SK-N-SH (cell line): ENCODE measurements around the gene KCNAB1. TPM values are rescaled to one million over a fixed set of nuclear protein-coding genes. Genes with fewer than 3 reads are reported as not detected.

ENCODE experiments used
- CTCF ChIA-PET: fragments of 300-600, 350-600 bp; formaldehyde crosslinking; extraction: SDS; loops from one replicate; lab custom pipeline; 2021; lab: Yijun Ruan, JAX
- POLR2A ChIA-PET: fragments of 350-600 bp; sonication (Branson Sonifier 250); formaldehyde crosslinking; extraction: SDS; loops from one replicate; lab custom pipeline; 2020; ENCODE audit warnings: antibody characterized with exemption, inconsistent platforms; lab: Yijun Ruan, JAX
- DNase-seq: peaks from one replicate; pipeline ENCODE4 v3.0.0; 2012
- H2AFZ ChIP-seq: fragments of 200-600 bp; sonication (generic); 2 replicates; pipeline ENCODE4 v1.8.1; 2016; ENCODE audit warnings: antibody characterized with exemption, mild to moderate bottlenecking, low read depth
- H3F3A ChIP-seq: fragments of 200-600 bp; sonication (generic); replicated peaks from 2 replicates; pipeline ENCODE3; 2016; ENCODE audit warnings: antibody characterized with exemption, mild to moderate bottlenecking; ENCODE audit not compliant: insufficient read depth
- H3K27ac ChIP-seq, 2 experiments: fragments of 200-500 bp in 1 of 2; fragments of 200-600 bp in 1 of 2; sonication (Bioruptor generic) in 1 of 2; sonication (generic), shearing (Covaris generic) in 1 of 2; 2 replicates each; pipeline versions ENCODE4 v1.5.1 to v1.6.1; 2014 to 2016; ENCODE audit warnings: low read depth in 2 of 2, inconsistent platforms in 1 of 2, low read length in 1 of 2, mild to moderate bottlenecking in 1 of 2, mixed read lengths in 1 of 2
- H3K27me3 ChIP-seq: fragments of 200-600 bp; sonication (generic), shearing (Covaris generic); 2 replicates; pipeline ENCODE4 v1.6.1; 2016; ENCODE audit warnings: mixed run types; ENCODE audit not compliant: insufficient read depth
- H3K36me3 ChIP-seq, 2 experiments: fragments of 200-500 bp in 1 of 2; fragments of 200-600 bp in 1 of 2; sonication (Bioruptor generic) in 1 of 2; sonication (generic) in 1 of 2; replicated peaks in 1 of 2; 2 replicates each; pipeline versions ENCODE3 to v1.5.1; 2014 to 2016; ENCODE audit warnings: low read length in 1 of 2, mild to moderate bottlenecking in 1 of 2; ENCODE audit not compliant: insufficient read depth in 2 of 2, control insufficient read depth in 1 of 2
- H3K4me1 ChIP-seq, 2 experiments: fragments of 200-500 bp in 1 of 2; fragments of 200-600 bp in 1 of 2; sonication (Bioruptor generic) in 1 of 2; sonication (generic), shearing (Covaris generic) in 1 of 2; 2 replicates each; pipeline versions ENCODE4 v1.5.1 to v1.6.1; 2014 to 2016; ENCODE audit warnings: low read depth in 1 of 2, low read length in 1 of 2, mixed run types in 1 of 2; ENCODE audit not compliant: insufficient read depth in 2 of 2, control insufficient read depth in 1 of 2
- H3K4me2 ChIP-seq: fragments of 200-600 bp; sonication (generic), shearing (Covaris generic); 2 replicates; pipeline ENCODE4 v1.6.1; 2017; ENCODE audit warnings: mixed run types
- H3K4me3 ChIP-seq, 2 experiments: fragments of 200-500 bp in 1 of 2; fragments of 200-600 bp in 1 of 2; sonication (Bioruptor generic) in 1 of 2; sonication (generic), shearing (Covaris generic) in 1 of 2; 2 replicates each; pipeline versions ENCODE4 v1.5.1 to v1.8.1; 2014 to 2016; ENCODE audit warnings: low read depth in 2 of 2, inconsistent platforms in 1 of 2, low read length in 1 of 2, mild to moderate bottlenecking in 1 of 2, mixed read lengths in 1 of 2, moderate library complexity in 1 of 2
- H3K79me2 ChIP-seq: fragments of 200-600 bp; sonication (generic); 2 replicates; pipeline ENCODE4 v1.8.1; 2017; ENCODE audit warnings: mild to moderate bottlenecking; ENCODE audit not compliant: insufficient read depth
- H3K9ac ChIP-seq: fragments of 200-600 bp; sonication (generic); 2 replicates; pipeline ENCODE4 v1.6.1; 2017; ENCODE audit warnings: mixed run types
- H3K9me2 ChIP-seq: fragments of 200-600 bp; sonication (generic); 2 replicates; pipeline ENCODE4 v1.6.1; 2017; ENCODE audit warnings: mixed run types
- H3K9me3 ChIP-seq: fragments of 200-600 bp; sonication (generic); 2 replicates; pipeline ENCODE4 v1.6.1; 2017; ENCODE audit warnings: mixed run types, mild to moderate bottlenecking, moderate library complexity
- H4K20me1 ChIP-seq: fragments of 200-600 bp; sonication (generic); 2 replicates; pipeline ENCODE4 v1.6.1; 2017; ENCODE audit warnings: mild to moderate bottlenecking, mixed run types; ENCODE audit not compliant: insufficient read depth
- EP300 ChIP-seq, 2 experiments: IDR thresholded peaks; 2 replicates each; pipeline versions ENCODE4 v1.4.0 to v1.6.1; 2012; ENCODE audit warnings: borderline replicate concordance in 1 of 2, low read depth in 1 of 2, low read length in 1 of 2
- EZH2phosphoT487 ChIP-seq: fragments of 200-600 bp; sonication (generic); IDR thresholded peaks from 2 replicates; pipeline ENCODE4 v1.6.1; 2017; ENCODE audit warnings: low read depth, mixed run types, mild to moderate bottlenecking, antibody characterized with exemption, moderate library complexity, borderline replicate concordance
- FOSL2 ChIP-seq: IDR thresholded peaks from 2 replicates; pipeline ENCODE4 v1.4.0; 2012; ENCODE audit warnings: low read depth, mild to moderate bottlenecking, moderate library complexity, borderline replicate concordance
- GABPA ChIP-seq: IDR thresholded peaks from 2 replicates; pipeline ENCODE4 v1.4.0; 2012; ENCODE audit warnings: low read depth, mild to moderate bottlenecking
- GATA2 ChIP-seq: sonication (generic); formaldehyde crosslinking; IDR thresholded peaks from 2 replicates; pipeline ENCODE4 v1.5.0; 2020; ENCODE audit warnings: mild to moderate bottlenecking, missing genetic modification reagents
- JUND ChIP-seq: IDR thresholded peaks from 2 replicates; pipeline ENCODE4 v1.4.0; 2012
- NFIC ChIP-seq: IDR thresholded peaks from 2 replicates; pipeline ENCODE4 v1.4.0; 2012; ENCODE audit warnings: borderline replicate concordance
- POLR2AphosphoS5 ChIP-seq: IDR thresholded peaks from 2 replicates; pipeline ENCODE4 v1.6.1; 2012; ENCODE audit warnings: low read depth, low read length
- REST ChIP-seq: IDR thresholded peaks from 2 replicates; pipeline ENCODE4 v1.6.1; 2012; ENCODE audit warnings: mild to moderate bottlenecking, low read depth, low read length, moderate library complexity
- SMC3 ChIP-seq: IDR thresholded peaks from 2 replicates; pipeline ENCODE4 v1.6.1; 2012; ENCODE audit warnings: low read depth, low read length, improper control_type of control experiment
- TEAD4 ChIP-seq: IDR thresholded peaks from 2 replicates; pipeline ENCODE4 v1.4.0; 2012; ENCODE audit warnings: mild to moderate bottlenecking, borderline replicate concordance; ENCODE audit not compliant: insufficient read depth
- WGBS: methylation state at CpG from one replicate; pipeline ENCODE4 v1.1.6; 2017; ENCODE audit warnings: low lambda C conversion rate; 5-methylcytosine and 5-hydroxymethylcytosine counted together
- polyA plus RNA-seq, 3 experiments: library from polyadenylated mRNA; depleted of rRNA; stranded (reverse); fragments of >200 nt; gene quantifications; 2 replicates each; pipeline ENCODE4 v1.2.3, GENCODE V29; 2012
- TF ChIP-seq, protein P1 (sequence below): fragments of 150-350 bp; IDR thresholded peaks from 2 replicates; pipeline ENCODE4 v1.6.1; 2017; ENCODE audit warnings: antibody characterized with exemption, low read length, low read depth, borderline replicate concordance

KCNAB1 gene
- polyA plus RNA-seq, 1 of the 3 experiments (the other 2 are of a cell fraction): 82.1 TPM

DNA sequence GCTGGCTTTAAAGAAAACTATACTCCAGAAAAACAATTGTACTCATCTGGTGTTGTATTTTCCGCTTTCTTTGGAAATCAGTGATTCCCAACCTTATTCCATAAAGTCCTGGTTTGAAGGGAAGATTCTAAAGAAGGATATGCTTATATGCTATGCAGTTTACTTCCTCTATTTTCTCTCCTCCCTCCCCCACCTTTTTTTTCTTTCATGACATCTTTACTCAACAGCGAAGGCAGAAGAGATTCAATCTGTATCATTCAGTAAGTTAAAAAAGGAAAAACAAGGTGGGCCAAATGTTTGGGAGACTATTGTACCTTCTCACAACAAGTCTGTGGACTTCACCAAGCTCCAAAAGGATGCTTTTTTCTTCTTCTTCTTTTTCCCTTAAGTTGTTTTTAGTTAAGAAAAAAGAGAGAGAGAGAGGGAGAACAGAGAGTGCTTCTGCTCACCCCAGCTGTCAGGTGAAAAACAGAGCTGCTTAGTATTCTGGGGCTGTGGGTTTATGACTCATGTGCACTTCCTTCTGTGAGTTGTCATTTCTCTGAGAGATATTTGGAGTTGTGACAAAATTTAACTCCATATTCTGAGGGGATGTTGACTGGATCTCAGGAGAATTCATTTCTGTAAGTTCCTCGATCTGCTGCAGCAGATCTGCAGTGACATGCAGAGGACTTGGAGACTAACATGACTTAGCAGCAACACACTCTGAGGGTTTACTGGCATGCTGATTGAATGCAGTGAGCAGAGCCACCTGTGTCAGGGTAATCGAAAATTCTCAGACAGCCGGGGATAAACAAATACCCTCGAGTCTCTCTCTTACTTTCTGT lies 363.8 kb downstream of the KCNAB1 start (continued):
- TF ChIP-seq REST (0 out of 2 replicates have a peak, but pooled peaks have one; percentile 3), SMC3 (no peak), POLR2AphosphoS5 (peak; percentile 90), GABPA (no peak), EP300 (IDR thresholded peaks at IDR 0.05; ENCODE audit: borderline replicate concordance in 1 of 2, low read depth in 1 of 2, low read length in 1 of 2) (peak; percentile 74 to 98)

DNA sequence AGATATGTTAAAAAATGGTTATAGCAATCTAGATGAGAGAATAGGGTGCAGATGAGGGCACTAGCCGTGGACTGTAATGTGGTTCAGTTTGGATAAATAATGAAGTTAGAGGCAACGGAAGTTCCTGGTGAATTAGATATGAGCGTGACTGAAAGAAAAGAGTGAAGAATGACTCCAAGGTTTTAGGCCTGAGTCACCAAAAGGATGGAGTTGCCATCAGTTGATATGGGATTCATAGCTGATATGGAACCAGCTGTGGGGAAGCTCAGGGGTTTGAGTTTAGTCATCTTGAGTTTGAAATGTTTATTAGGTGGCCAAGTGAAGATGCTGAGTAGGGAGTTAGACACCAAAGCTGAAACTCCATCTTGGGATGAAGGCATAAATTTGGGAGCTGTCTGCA lies 368.4 kb downstream of the KCNAB1 start:
- Histone ChIP-seq H4K20me1 (no peaks in the 10 kb centered on the region), H3K9me2 (no peaks in the 10 kb centered on the region), H3K4me1 (peaks cover 3 to 27% of the 10 kb centered on the region in 2 experiments; a peak in 3 of 4 replicates), H3K4me3 (no peak overlapping the region), H3K9me3 (no peaks in the 10 kb centered on the region), H3K27ac (peak overlapping the region; percentile 49 to 85; a peak in 3 of 4 replicates), H3K79me2 (0 out of 2 replicates have a peak, but pooled peaks cover 3% of the 10 kb centered on the region), H3K9ac (no peak overlapping the region), H2AFZ (no peak overlapping the region), H3K27me3 (no peaks in the 10 kb centered on the region), H3K4me2 (no peak overlapping the region), H3F3A (peaks cover 37% of the 10 kb centered on the region), H3K36me3 (peaks cover 0 to 33% of the 10 kb centered on the region in 2 experiments)
- ChIA-PET CTCF (interaction anchor here (1.3 to 1.6 kb wide), 2 partner anchors 15 to 337 kb away, joined by 3 to 8 read pairs; no protein-coding TSS in a partner anchor), POLR2A (no interaction called here)
- 75% methylated on average over 3 of the region's 3 CpGs for WGBS
- no peak for DNase-seq
- TF ChIP-seq, protein P1, sequence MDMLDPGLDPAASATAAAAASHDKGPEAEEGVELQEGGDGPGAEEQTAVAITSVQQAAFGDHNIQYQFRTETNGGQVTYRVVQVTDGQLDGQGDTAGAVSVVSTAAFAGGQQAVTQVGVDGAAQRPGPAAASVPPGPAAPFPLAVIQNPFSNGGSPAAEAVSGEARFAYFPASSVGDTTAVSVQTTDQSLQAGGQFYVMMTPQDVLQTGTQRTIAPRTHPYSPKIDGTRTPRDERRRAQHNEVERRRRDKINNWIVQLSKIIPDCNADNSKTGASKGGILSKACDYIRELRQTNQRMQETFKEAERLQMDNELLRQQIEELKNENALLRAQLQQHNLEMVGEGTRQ: no peak
- TF ChIP-seq GATA2 (CRISPR knock-in tag) (no peak), REST (no peak), EZH2phosphoT487 (no peak), TEAD4 (no peak), FOSL2 (no peak), NFIC (no peak), JUND (no peak), SMC3 (no peak)
